Hepatocyte (in vitro differentiated cells): ENCODE measurements around the gene GRIA2.

ENCODE experiments used
- CTCF ChIP-seq: fragments of 200-600 bp; sonication (generic); IDR thresholded peaks from 2 replicates; pipeline ENCODE4 v1.5.1; 2016; ENCODE audit warnings: antibody characterized with exemption, mild to moderate bottlenecking; ENCODE audit not compliant: poor library complexity
- EZH2 ChIP-seq: fragments of 200-600 bp; sonication (generic); IDR thresholded peaks from 2 replicates; pipeline ENCODE4 v1.6.1; 2016; ENCODE audit warnings: antibody characterized with exemption, mild to moderate bottlenecking, borderline replicate concordance

DNA sequence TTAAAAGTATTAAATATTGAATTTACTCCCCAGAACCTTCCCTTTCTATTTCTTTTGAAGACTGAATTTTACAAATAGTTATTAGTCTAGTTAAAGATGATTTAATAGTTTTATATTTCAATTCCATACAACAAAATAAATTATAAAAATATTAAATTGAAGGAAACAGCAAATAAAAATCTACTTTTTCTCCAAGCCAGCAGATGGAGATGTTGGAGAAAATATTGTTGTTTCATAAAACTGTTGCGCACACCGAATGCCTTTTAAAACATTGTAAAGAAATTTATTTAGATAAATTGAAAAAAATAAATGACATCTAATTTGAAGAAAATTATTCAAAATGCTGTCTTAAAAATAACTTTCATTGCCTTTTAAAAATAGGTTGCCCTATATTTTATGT lies 5.5 kb downstream of the GRIA2 start:
- TF ChIP-seq CTCF (peak; percentile 39), EZH2 (no peak)
